HS-5 (cell line): ENCODE results near the gene NCF4.

ENCODE experiments used
- DNase-seq: peaks from one replicate; pipeline ENCODE4 v3.0.0-alpha.2; 2012; ENCODE audit warnings: low read depth

Gene NCF4

GRCh38 chr22:36894266-36894665 is 33.5 kb downstream of the NCF4 start:
- no peak for DNase-seq

- no peak for DNase-seq
Measured at GRCh38 chr22:36897611-36898010, 36.8 kb downstream of the NCF4 start.

GRCh38 chr22:36898690-36899089 is 37.9 kb downstream of the NCF4 start:
- DNase-seq = no peak

- DNase-seq = no peak
Measured at GRCh38 chr22:36899498-36899897, 38.7 kb downstream of the NCF4 start.

GRCh38 chr22:36900225-36900624 is 39.4 kb downstream of the NCF4 start:
- DNase-seq = no peak

- DNase-seq = no peak
Measured at GRCh38 chr22:36900880-36901279, 40.1 kb downstream of the NCF4 start.

GRCh38 chr22:36901411-36902142 is 40.8 kb downstream of the NCF4 start:
- DNase-seq = no peak

- DNase-seq = no peak
Measured at GRCh38 chr22:36902143-36902926, 41.5 kb downstream of the NCF4 start.

GRCh38 chr22:36904260-36904880 is 43.6 kb downstream of the NCF4 start:
- DNase-seq = no peak

- no peak for DNase-seq
Measured at GRCh38 chr22:36907253-36908195, 46.7 kb downstream of the NCF4 start.

- no peak for DNase-seq
Measured at GRCh38 chr22:36910461-36910860, 49.7 kb downstream of the NCF4 start.

- no peak for DNase-seq
Measured at GRCh38 chr22:36911887-36912661, 51.3 kb downstream of the NCF4 start.

GRCh38 chr22:36912694-36913426 is 52.1 kb downstream of the NCF4 start:
- DNase-seq = no peak

- DNase-seq = no peak
Measured at GRCh38 chr22:36913427-36914389, 52.9 kb downstream of the NCF4 start, which contains the start of gene CSF2RB. TSS of gene CSF2RB (plus strand) at chr22:36913628. CDS start at chr22:36922208, 8,580 bp downstream.

- DNase-seq = no peak
Measured at GRCh38 chr22:36914390-36914752, 53.6 kb downstream of the NCF4 start.

- no peak for DNase-seq
Measured at GRCh38 chr22:36916034-36916433, 55.2 kb downstream of the NCF4 start.

GRCh38 chr22:36918586-36919284 is 57.9 kb downstream of the NCF4 start:
- no peak for DNase-seq

GRCh38 chr22:36921309-36922104 is 60.7 kb downstream of the NCF4 start:
- DNase-seq = no peak
